OCI-LY7 (cell line): ENCODE measurements around the gene NKX2-1. TPM values are rescaled to one million over a fixed set of nuclear protein-coding genes. Genes with fewer than 3 reads are reported as not detected.
"Not testable (repeated sequence)": the region's sequence is repeated elsewhere in the genome, so short reads cannot be mapped to it uniquely, and the experiment has no call there.

Source experiments
- BruUV-seq: library from RNA; stranded (reverse); fragments of 400-500 nt; replicated peaks from 2 replicates; lab custom pipeline; 2021; lab: Mats Ljungman, UMichigan
- CTCF ChIA-PET: fragments of 300-600 bp; sonication (Branson Sonifier 250); formaldehyde crosslinking; loops from one replicate; lab custom pipeline; 2022; ENCODE audit warnings: antibody characterized with exemption; ENCODE audit not compliant: unreplicated experiment; lab: Charles Lee
- POLR2A ChIA-PET: fragments of 300-600 bp; sonication (Branson Sonifier 250); formaldehyde crosslinking; loops from one replicate; lab custom pipeline; 2022; ENCODE audit warnings: antibody characterized with exemption; lab: Charles Lee
- DNase-seq: peaks from one replicate; pipeline ENCODE4 v3.0.0-alpha.2; 2015; ENCODE audit warnings: low spot score
- H2AFZ ChIP-seq: fragments of 200-600 bp; sonication (generic), shearing (Covaris generic); 2 replicates; pipeline ENCODE4 v1.6.1; 2014; ENCODE audit warnings: mild to moderate bottlenecking, antibody characterized with exemption, low read length, moderate library complexity
- H3K27ac ChIP-seq: fragments of 200-600 bp; sonication (generic); 2 replicates; pipeline ENCODE4 v1.5.1; 2014; ENCODE audit warnings: mixed run types, low read depth, mild to moderate bottlenecking, moderate library complexity, low read length, inconsistent platforms; ENCODE audit not compliant: poor library complexity, severe bottlenecking
- H3K36me3 ChIP-seq: fragments of 200-600 bp; sonication (generic); 2 replicates; pipeline ENCODE4 v1.6.1; 2014; ENCODE audit warnings: mild to moderate bottlenecking, antibody characterized with exemption, low read length, moderate library complexity, mixed read lengths; ENCODE audit not compliant: insufficient read depth
- H3K4me1 ChIP-seq: fragments of 200-600 bp; sonication (generic); 2 replicates; pipeline ENCODE4 v1.5.1; 2014; ENCODE audit warnings: mild to moderate bottlenecking, low read length; ENCODE audit not compliant: insufficient read depth, poor library complexity, severe bottlenecking
- H3K4me2 ChIP-seq: fragments of 200-600 bp; sonication (generic); 2 replicates; pipeline ENCODE4 v1.6.1; 2014; ENCODE audit warnings: mild to moderate bottlenecking, low read length
- H3K4me3 ChIP-seq: fragments of 200-600 bp; sonication (generic); 2 replicates; pipeline ENCODE4 v1.5.1; 2014; ENCODE audit warnings: mild to moderate bottlenecking, low read depth, low read length; ENCODE audit not compliant: poor library complexity, severe bottlenecking
- H3K79me2 ChIP-seq: fragments of 200-600 bp; sonication (generic); 2 replicates; pipeline ENCODE4 v1.6.1; 2016; ENCODE audit warnings: low read depth, mild to moderate bottlenecking, low read length, moderate library complexity, mixed read lengths; ENCODE audit not compliant: insufficient read depth
- H3K9me2 ChIP-seq: fragments of 200-600 bp; sonication (generic); 2 replicates; pipeline ENCODE4 v1.6.1; 2016; ENCODE audit warnings: mild to moderate bottlenecking, low read length, mixed read lengths; ENCODE audit not compliant: insufficient read depth
- H3K9me3 ChIP-seq: fragments of 200-600 bp; sonication (generic); 2 replicates; pipeline ENCODE4 v1.6.1; 2014; ENCODE audit warnings: mild to moderate bottlenecking, mixed run types, low read length, mixed read lengths
- H4K20me1 ChIP-seq: fragments of 200-600 bp; sonication (generic); 2 replicates; pipeline ENCODE4 v1.6.1; 2014; ENCODE audit warnings: mild to moderate bottlenecking, antibody characterized with exemption, low read length, moderate library complexity, mixed read lengths; ENCODE audit not compliant: insufficient read depth
- CTCF ChIP-seq: fragments of 200-600 bp; sonication (generic); conservative IDR thresholded peaks from 2 replicates; pipeline ENCODE4 v1.5.1; 2014; ENCODE audit warnings: mild to moderate bottlenecking, antibody characterized with exemption, low read length, moderate library complexity, mixed read lengths
- EZH2phosphoT487 ChIP-seq: fragments of 200-600 bp; sonication (generic); IDR thresholded peaks from 2 replicates; pipeline ENCODE4 v1.6.1; 2018; ENCODE audit warnings: low read depth, borderline replicate concordance, mild to moderate bottlenecking, mixed run types, antibody characterized with exemption, low read length, moderate library complexity, mixed read lengths
- intact Hi-C: fragments of 100-400 bp; cut with micrococcal nuclease; formaldehyde crosslinking; loops from one replicate; pipeline ENCODE4 v1.10.0; 2022; ENCODE audit not compliant: unreplicated experiment
- total RNA-seq, 2 experiments: library from RNA; depleted of rRNA in 1 of 2; stranded (reverse); fragments of >200 nt in 1 of 2; shearing (Covaris generic) in 1 of 2; gene quantifications; 2 replicates each; pipeline ENCODE4 v1.2.3, GENCODE V29; 2014 to 2022

Gene NKX2-1
- total RNA-seq, 2 experiments from 2014 or later: not detected

DNA sequence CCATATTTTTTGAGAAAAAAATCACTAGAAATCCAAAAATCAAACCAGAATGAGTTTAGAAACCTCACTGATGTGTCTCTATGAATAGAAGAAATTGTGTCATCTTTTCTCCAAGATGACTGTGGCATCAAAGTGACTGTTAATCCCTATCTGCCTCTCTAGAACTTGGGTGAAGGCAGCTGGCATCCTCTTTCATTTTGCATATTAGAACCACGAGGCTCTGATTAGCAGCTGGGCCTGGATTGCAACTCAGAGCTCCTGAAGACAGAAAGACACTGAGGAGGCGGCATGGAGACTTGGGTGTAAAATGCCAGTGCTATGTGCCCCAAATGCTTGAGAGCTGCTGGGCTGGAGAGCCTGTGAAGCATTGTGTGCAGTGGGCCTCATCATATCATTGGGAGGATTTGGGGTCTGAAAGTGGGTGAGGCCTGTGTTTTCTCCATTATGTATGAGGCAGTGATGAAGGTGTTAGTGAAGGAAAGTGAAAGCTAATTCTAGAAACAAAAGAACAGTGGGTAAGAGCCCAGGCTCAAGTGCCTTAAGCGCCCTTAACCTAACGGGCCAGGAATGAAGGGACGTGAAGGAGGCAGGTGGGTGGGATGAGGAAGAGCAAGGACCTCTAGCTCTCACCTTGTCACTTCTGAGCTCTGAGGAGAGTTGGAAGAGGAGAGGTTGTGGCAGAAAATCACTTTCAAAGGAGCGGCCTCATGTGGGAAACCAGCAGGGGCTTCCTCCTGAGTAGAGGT is 36.1 kb upstream of the NKX2-1 start:
- Histone ChIP-seq H4K20me1 (no peaks in the 10 kb centered on the region), H3K79me2 (no peaks in the 10 kb centered on the region), H3K4me1 (no peaks in the 10 kb centered on the region), H3K27ac (no peak overlapping the region), H3K4me3 (no peak overlapping the region), H3K4me2 (no peak overlapping the region), H3K9me3 (no peaks in the 10 kb centered on the region), H2AFZ (no peak overlapping the region), H3K36me3 (no peaks in the 10 kb centered on the region), H3K9me2 (no peaks in the 10 kb centered on the region)
- BruUV-seq: no TSS peak
- no peak for DNase-seq
- intact Hi-C loops: loop anchor here (2.0 to 5.0 kb wide), 2 partner anchors 51 to 387 kb away; no protein-coding TSS in a partner anchor
- CTCF ChIA-PET: interaction anchor here (0.7 kb wide), 1 partner anchor 62 kb away, joined by 3 read pairs; no protein-coding TSS in a partner anchor
- POLR2A ChIA-PET: interaction anchor here (0.6 to 1.2 kb wide), 2 partner anchors 46 to 329 kb away, joined by 3 to 4 read pairs; no protein-coding TSS in a partner anchor
- TF ChIP-seq EZH2phosphoT487: no peak
- TF ChIP-seq CTCF: no peak

DNA sequence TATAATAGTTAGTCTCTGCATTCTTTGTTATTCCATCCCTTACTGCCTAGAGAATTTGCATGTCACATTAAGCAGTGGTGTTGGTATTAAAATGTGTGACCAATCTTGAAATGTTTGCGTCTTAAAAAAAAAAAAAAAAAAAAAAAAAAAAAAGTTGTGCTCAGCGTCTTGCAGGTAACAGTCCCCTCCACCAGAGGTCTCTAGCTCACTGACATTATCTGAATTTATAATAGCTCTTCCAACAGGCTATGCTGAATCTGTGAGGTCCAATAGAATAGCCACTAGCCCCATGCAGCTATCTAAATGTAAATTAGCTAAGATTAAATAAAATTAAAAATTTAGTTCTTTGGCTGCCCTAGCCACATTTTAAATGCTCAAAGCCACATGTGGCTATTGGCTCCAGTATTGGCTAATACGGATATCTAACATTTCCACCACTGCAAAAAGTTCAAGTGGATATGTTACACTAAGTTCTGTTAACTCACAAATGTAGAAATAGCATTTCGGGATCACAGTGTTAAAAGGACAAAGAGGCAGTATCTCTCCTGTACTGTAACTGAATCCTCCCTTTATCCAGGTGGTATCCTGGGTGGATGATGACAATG is 33.7 kb upstream of the NKX2-1 start:
- Histone ChIP-seq H3K36me3 (no peaks in the 10 kb centered on the region), H2AFZ (no peak overlapping the region), H3K27ac (no peak overlapping the region), H3K4me2 (no peak overlapping the region), H3K4me1 (no peaks in the 10 kb centered on the region), H4K20me1 (no peaks in the 10 kb centered on the region), H3K9me2 (no peaks in the 10 kb centered on the region; the same call in 1 of the 2 replicates), H3K4me3 (no peak overlapping the region), H3K9me3 (no peaks in the 10 kb centered on the region), H3K79me2 (no peaks in the 10 kb centered on the region)
- ChIA-PET POLR2A (interaction anchor here (0.6 to 1.2 kb wide), 8 partner anchors 10 to 622 kb away, joined by 3 to 9 read pairs (median 6); no protein-coding TSS in a partner anchor), CTCF (interaction anchor here (1.6 kb wide), 1 partner anchor 389 kb away, joined by 3 read pairs; no protein-coding TSS in a partner anchor)
- TF ChIP-seq EZH2phosphoT487 (no peak), CTCF (peak; percentile 74)
- intact Hi-C loops: loop anchor here (2.0 kb wide), 1 partner anchor 389 kb away; no protein-coding TSS in a partner anchor
- DNase-seq: peak; percentile 59
- no TSS peak for BruUV-seq

DNA sequence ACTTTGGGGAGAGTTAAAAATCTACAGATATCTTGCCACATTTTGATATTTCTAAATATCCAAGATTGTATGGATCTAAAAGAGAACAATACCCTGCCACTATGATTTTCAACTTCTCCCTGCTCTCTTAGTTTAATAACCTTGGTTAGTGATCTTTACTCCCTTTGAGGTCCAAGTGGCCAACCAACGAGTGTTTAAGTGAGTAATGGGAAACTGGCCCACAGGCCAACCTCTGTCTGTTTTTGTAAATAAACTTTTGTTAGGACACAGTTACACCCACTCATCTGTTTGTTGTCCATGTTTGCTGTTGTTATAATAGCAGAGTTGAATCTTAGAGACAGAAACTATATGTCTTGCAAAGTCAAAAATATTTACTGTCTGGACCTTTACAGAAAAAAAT is 30.9 kb upstream of the NKX2-1 start:
- Histone ChIP-seq H3K4me1 (no peaks in the 10 kb centered on the region), H3K4me2 (no peak overlapping the region), H3K36me3 (no peaks in the 10 kb centered on the region), H3K9me2 (no peaks in the 10 kb centered on the region; the same call in 1 of the 2 replicates), H3K27ac (no peak overlapping the region), H4K20me1 (no peaks in the 10 kb centered on the region), H3K79me2 (no peaks in the 10 kb centered on the region), H3K4me3 (no peak overlapping the region), H3K9me3 (no peaks in the 10 kb centered on the region), H2AFZ (no peak overlapping the region)
- TF ChIP-seq CTCF (no peak), EZH2phosphoT487 (no peak)
- intact Hi-C loops: no loop called here
- no TSS peak for BruUV-seq
- ChIA-PET CTCF (no interaction called here), POLR2A (no interaction called here)
- no peak for DNase-seq

DNA sequence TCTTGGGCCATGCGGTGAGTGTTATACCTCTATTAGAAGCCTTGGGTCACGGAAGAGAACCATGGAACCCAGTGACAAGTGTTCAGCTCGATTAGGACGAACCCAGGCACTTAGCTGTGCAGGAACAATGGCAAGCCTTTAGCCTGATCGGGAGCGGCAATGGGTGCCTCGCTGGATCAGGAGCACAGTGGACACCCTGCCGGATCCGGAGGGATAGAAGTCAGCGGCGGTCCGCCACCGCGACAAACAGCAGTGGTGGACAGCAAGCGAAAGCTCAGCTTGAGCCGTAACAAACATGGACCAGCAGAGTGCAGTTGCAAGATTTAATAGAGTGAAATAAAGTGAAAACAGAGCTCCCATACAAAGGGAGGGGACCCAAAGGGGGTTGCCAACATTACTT is 24.2 kb upstream of the NKX2-1 start:
- DNase-seq, H3K9me3 ChIP-seq, H4K20me1 ChIP-seq, intact Hi-C loops, H3K36me3 ChIP-seq, H3K79me2 ChIP-seq, H3K4me2 ChIP-seq, H3K4me3 ChIP-seq, H3K9me2 ChIP-seq, BruUV-seq, H3K27ac ChIP-seq, H3K4me1 ChIP-seq, H2AFZ ChIP-seq, CTCF ChIA-PET: not testable (repeated sequence)
- POLR2A ChIA-PET: interaction anchor here (0.7 kb wide), 1 partner anchor 472 kb away, joined by 3 read pairs; no protein-coding TSS in a partner anchor
